Measurements from ENCODE around the gene NDOR1.

Gene NDOR1

DNA sequence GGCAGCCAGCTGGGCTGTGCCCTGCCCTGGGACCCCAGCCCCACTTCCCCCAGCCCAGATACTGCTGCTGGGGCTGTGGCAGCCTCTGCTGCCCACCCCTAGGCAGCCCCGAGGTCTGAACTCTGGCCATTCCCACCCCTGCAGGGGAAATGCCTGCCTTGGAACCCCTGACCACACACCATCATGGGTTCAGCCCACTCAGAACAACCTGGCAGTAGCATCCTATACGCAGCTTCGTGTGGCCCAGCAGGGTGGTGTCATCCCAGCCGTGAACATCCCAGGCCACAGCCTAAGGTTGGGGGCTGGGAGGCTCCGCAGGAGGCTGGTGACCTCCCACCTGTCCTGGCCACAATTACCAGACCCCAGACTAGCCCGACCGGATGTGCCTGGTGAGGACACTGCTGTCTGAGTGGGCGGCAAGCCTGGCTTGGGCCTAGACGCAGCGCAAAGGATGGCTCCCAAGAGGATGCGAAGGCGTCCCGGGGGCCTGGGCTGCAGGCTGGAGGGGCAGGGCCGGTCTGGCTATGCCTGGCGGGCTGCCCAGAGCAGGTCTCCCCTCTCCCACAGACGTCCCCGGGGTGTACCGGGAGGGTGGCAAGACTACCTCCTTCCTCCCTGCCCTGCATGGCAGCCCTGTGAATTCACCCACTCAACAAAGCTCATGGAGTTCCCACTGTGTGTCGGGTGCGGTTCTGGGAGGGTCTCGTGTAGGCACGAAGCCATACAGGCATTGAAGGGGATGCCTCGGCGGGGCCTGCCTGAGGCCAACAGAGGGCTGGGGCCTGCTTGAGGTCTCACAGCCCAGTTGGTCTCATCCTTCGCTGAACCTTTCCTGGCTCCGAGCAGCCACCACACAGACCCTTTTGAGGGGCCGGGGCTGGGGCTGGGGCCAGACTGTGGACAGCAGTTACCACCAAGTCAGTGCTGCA lies 23.7 kb downstream of the NDOR1 start:
- Histone ChIP-seq H3K36me3 (ENCODE audit: insufficient read depth, low read length) (no peaks in the 10 kb centered on the region), H3K4me2 (ENCODE audit: low read depth, low read length, poor library complexity, severe bottlenecking) (no peak overlapping the region)

GRCh38 chr9:137229903-137230704 lies 24.6 kb downstream of the NDOR1 start:
- TF ChIP-seq EZH2phosphoT487 (IDR thresholded peaks at IDR 0.05; ENCODE audit: borderline replicate concordance): no peak
- TF ChIP-seq, protein P1, sequence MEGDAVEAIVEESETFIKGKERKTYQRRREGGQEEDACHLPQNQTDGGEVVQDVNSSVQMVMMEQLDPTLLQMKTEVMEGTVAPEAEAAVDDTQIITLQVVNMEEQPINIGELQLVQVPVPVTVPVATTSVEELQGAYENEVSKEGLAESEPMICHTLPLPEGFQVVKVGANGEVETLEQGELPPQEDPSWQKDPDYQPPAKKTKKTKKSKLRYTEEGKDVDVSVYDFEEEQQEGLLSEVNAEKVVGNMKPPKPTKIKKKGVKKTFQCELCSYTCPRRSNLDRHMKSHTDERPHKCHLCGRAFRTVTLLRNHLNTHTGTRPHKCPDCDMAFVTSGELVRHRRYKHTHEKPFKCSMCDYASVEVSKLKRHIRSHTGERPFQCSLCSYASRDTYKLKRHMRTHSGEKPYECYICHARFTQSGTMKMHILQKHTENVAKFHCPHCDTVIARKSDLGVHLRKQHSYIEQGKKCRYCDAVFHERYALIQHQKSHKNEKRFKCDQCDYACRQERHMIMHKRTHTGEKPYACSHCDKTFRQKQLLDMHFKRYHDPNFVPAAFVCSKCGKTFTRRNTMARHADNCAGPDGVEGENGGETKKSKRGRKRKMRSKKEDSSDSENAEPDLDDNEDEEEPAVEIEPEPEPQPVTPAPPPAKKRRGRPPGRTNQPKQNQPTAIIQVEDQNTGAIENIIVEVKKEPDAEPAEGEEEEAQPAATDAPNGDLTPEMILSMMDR (conservative IDR thresholded peaks at IDR 0.05; ENCODE audit: low read length): no peak
- Histone ChIP-seq H3K79me2 (ENCODE audit: insufficient read depth, low read length) (no peaks in the 10 kb centered on the region), H3F3A (ENCODE audit: low read depth) (no peaks in the 10 kb centered on the region), H4K20me1 (ENCODE audit: insufficient read depth, low read length, poor library complexity, severe bottlenecking) (no peaks in the 10 kb centered on the region), H3K4me3 (ENCODE audit: low read length, poor library complexity, severe bottlenecking) (no peak overlapping the region), H3K9ac (ENCODE audit: low read depth, low read length, poor library complexity, severe bottlenecking) (no peak overlapping the region), H3K4me2 (ENCODE audit: low read depth, low read length, poor library complexity, severe bottlenecking) (no peak overlapping the region), H3K27me3 (ENCODE audit: insufficient read depth, low read length, poor library complexity, severe bottlenecking) (no peaks in the 10 kb centered on the region), H3K4me1 (ENCODE audit: insufficient read depth, low read length, poor library complexity, severe bottlenecking) (peaks cover 3% of the 10 kb centered on the region), H3K9me3 (ENCODE audit: insufficient read depth, low read depth, low read length) (no peaks in the 10 kb centered on the region), H3K36me3 (ENCODE audit: insufficient read depth, low read length) (no peaks in the 10 kb centered on the region), H3K9me2 (replicated peaks; ENCODE audit: low read depth, low read length) (no peaks in the 10 kb centered on the region), H2AFZ (ENCODE audit: low read length) (no peak overlapping the region)

More for the DNA sequence above, 23.7 kb downstream of the NDOR1 start:
- Histone ChIP-seq H3F3A (ENCODE audit: low read depth) (no peaks in the 10 kb centered on the region), H3K9me3 (ENCODE audit: insufficient read depth, low read depth, low read length) (no peaks in the 10 kb centered on the region), H2AFZ (ENCODE audit: low read length) (no peak overlapping the region), H3K27me3 (ENCODE audit: insufficient read depth, low read length, poor library complexity, severe bottlenecking) (no peaks in the 10 kb centered on the region), H3K4me3 (ENCODE audit: low read length, poor library complexity, severe bottlenecking) (no peak overlapping the region), H3K4me1 (ENCODE audit: insufficient read depth, low read length, poor library complexity, severe bottlenecking) (peaks cover 9% of the 10 kb centered on the region), H3K79me2 (ENCODE audit: insufficient read depth, low read length) (no peaks in the 10 kb centered on the region), H4K20me1 (ENCODE audit: insufficient read depth, low read length, poor library complexity, severe bottlenecking) (no peaks in the 10 kb centered on the region), H3K9me2 (replicated peaks; ENCODE audit: low read depth, low read length) (no peaks in the 10 kb centered on the region), H3K9ac (ENCODE audit: low read depth, low read length, poor library complexity, severe bottlenecking) (no peak overlapping the region)
- TF ChIP-seq EZH2phosphoT487 (IDR thresholded peaks at IDR 0.05; ENCODE audit: borderline replicate concordance): no peak
- TF ChIP-seq, protein P1 (conservative IDR thresholded peaks at IDR 0.05; ENCODE audit: low read length): no peak

DNA sequence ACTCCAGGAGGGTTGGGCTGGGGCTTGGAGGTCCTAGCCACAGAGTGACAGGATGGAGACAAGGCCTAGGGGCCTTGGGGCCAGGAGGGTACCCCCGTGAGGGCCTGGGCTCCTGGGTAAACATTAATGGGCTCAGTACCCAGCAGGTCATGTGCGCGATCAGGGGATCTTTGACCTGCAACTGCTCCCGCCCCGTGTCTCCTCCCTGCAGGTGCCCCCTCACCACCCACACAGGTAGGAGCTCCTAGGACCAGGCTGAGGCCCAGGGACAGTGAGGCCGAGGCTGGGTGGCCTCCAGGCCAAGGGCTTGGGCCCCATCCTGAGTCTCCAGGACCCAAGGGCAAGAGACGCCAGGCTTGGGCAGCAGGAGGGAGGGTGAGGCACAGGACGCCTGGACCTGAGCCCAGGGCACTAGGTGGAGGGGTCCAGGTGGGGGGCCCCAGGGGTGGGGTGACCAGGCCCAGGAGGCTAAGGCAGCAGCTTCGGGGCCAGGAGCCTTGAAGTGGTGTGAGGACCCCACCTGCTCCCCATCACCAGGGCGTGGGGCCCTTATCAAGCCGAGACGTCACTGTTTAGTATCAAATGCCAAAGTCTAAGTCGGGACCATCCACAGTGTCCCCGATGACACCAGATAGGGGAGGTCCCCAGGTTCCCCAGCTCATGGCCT lies 25.3 kb downstream of the NDOR1 start, which contains the start of gene SLC34A3:
Gene SLC34A3, plus strand, starts transcription at position 197 of the 667 bp plus-strand sequence. CDS start 802 bp downstream, outside the sequence.
- Histone ChIP-seq H3K4me1 (ENCODE audit: insufficient read depth, low read length, poor library complexity, severe bottlenecking) (no peaks in the 10 kb centered on the region), H3F3A (ENCODE audit: low read depth) (no peaks in the 10 kb centered on the region), H4K20me1 (ENCODE audit: insufficient read depth, low read length, poor library complexity, severe bottlenecking) (no peaks in the 10 kb centered on the region), H2AFZ (ENCODE audit: low read length) (no peak within 1 kb of the TSS), H3K4me3 (ENCODE audit: low read length, poor library complexity, severe bottlenecking) (no peak within 1 kb of the TSS), H3K79me2 (ENCODE audit: insufficient read depth, low read length) (no peaks in the 10 kb centered on the region), H3K9me3 (ENCODE audit: insufficient read depth, low read depth, low read length) (no peaks in the 10 kb centered on the region), H3K4me2 (ENCODE audit: low read depth, low read length, poor library complexity, severe bottlenecking) (no peak within 1 kb of the TSS), H3K27me3 (ENCODE audit: insufficient read depth, low read length, poor library complexity, severe bottlenecking) (no peaks in the 10 kb centered on the region), H3K9me2 (replicated peaks; ENCODE audit: low read depth, low read length) (no peaks in the 10 kb centered on the region), H3K9ac (ENCODE audit: low read depth, low read length, poor library complexity, severe bottlenecking) (no peak within 1 kb of the TSS), H3K36me3 (ENCODE audit: insufficient read depth, low read length) (no peaks in the 10 kb centered on the region)
- no peak for TF ChIP-seq EZH2phosphoT487 (IDR thresholded peaks at IDR 0.05; ENCODE audit: borderline replicate concordance)
- TF ChIP-seq, protein P1 (conservative IDR thresholded peaks at IDR 0.05; ENCODE audit: low read length): no peak

Measured in Loucy (cell line).